HG02588 (cell line): ENCODE measurements around the gene DHODH.

Experiments used
- ATAC-seq: cut with Tn5 transposase; IDR thresholded peaks from one replicate; pipeline ENCODE4 v1.9.1; 2021; ENCODE audit warnings: mild to moderate bottlenecking, moderate library complexity; ENCODE audit not compliant: unreplicated experiment

DHODH gene

DNA sequence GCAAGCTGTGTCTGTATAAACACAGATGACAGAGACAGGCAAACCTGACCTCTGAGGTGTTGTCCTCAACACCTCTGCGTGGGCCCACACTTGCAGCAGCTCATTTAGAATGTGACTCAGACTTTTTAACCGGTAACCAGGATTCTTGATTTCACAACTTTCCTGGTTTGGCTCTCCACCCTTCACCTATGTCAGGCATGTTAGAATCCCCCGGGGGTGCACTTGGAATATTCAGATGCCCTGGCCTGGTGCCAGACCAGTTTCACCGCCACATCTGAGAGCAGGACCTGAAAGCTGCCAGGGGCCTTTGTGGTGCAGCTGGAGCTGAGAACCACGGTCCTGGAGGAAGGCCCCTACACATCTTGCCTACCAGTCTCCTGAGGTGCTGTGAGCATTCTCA is 4.8 kb downstream of the DHODH start:
- ATAC-seq = no peak

DNA sequence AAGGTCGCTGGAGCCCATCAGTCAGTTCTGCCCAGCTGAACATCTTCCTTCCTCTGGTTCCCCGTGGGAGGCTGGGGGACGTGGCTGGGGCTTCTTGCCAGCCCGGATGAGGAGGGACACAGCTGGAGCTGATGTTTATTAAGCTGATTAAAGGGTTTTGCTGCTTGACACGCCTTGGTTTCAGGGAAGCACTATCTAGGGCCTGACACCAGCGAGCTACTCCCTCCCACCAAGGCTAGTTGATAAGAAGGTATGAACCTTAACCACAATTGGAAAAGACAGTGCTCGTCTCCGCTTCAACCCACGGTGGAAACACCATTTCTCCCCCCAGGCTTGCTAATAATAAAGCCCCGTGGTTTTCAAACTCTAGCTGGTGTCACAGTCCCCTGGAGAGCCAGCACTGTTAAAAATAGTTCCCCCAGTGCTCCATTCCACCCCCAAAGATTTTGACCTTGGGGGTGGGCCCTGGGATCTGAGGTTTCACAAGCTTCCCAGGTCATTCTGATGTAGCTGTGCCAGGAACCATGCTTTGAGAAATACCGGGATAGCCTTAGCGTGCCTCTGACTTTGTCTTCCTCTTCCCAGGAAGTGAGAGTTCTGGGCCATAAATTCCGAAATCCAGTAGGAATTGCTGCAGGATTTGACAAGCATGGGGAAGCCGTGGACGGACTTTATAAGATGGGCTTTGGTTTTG is 5.5 kb downstream of the DHODH start:
- ATAC-seq = no peak

DNA sequence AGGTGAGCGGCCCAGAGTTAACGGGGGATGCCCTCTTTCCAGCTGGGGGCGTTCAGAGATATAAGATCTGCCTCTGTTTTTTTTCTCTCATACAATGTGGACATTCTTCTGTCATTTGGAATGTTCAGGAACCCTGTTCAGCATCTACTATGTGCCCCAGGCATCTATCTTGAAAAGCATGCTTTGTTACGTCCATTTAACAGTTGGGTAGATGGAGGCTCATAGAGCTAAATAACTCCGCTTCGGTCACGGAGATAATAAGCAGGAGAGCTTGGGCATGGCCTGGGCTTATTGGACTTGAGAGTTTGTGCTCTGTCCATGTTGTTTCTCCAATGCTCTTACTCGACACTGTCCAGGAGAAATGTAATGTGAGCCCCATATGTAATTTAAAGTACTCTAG is 6.1 kb downstream of the DHODH start:
- ATAC-seq = no peak

DNA sequence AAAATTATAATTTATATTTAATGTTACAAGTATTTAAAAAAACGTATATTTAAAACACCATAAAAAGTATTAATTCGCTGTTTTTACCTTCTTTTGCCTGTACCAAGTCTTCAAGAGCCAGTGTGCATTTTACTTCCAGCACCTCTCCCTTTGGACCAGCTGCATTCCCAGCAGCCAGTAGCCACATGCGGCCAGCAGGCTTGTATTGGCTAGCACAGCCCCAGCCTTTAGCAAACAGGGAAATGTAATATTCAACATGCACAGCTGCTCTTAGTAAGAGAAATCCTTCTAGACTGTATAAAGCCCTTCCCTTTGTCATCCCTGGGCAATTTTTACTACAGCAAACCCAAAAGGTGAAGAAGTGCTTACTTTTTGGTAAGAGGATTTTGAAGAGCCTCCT is 6.6 kb downstream of the DHODH start:
- ATAC-seq = no peak

DNA sequence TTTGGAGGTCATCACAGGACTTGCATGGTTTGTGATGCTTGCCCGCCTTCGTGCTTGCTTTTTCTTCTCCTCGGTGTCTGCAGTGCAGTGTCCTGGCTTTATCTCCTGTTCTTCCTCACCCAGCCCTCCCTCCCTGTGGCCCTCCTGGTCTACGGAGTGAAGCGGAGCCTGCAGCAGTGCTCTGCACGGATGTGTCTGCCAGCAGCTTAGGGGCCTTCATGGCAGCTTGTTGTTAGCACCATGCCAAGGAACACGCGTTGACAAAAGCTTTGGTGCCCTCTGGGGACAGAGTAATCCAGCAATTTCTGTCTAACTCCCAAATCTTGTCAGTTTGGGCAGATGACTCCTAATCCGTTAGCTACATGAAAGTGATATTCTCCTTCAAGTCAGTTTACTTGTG is 9.9 kb downstream of the DHODH start:
- no peak for ATAC-seq

DNA sequence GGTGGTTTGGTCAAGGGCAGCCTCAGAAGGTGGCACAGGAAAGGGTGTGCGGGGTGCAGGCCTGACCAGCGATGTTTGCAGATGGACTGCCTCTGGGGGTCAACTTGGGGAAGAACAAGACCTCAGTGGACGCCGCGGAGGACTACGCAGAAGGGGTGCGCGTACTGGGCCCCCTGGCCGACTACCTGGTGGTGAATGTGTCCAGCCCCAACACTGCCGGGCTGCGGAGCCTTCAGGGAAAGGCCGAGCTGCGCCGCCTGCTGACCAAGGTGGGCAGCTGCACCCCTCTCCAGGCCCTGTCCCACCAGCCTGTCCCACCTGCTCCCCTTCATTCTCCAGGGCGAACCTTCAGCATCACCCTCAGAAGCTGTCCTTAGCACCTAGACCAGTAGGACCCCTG is 12.5 kb downstream of the DHODH start:
- ATAC-seq = no peak

DNA sequence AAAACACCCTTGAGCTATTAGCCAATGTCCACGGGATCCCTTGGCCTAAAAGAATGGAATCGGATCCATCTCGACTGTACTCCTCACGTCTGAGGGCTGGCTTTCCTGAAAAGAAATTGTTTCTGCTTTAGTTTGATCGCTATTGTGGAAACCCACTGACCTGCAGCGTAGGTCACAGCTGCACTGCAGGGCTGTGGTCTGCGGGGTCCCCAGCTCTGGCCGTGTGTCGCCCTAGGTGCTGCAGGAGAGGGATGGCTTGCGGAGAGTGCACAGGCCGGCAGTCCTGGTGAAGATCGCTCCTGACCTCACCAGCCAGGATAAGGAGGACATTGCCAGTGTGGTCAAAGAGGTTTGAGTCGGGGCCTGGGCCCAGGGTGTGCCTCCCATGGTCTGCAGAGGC is 13.6 kb downstream of the DHODH start:
- no peak for ATAC-seq

DNA sequence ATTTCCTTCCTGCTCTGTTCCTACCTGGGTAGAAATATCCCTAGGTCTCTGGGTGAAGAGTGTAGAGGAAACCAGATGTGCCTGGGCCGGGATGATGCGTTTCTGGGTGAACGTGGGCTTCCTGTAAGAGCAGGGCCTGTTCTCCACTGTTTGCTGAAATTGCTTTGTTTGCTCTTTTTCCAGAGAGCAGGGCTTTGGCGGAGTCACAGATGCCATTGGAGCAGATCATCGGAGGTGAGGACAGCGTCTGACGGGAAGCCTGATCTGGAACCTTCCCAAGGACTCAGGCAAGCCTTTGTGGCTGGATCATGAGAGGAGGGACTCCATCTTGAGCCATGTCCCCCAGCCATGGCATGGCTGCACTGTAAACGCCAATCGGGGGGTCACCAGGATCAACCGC is 15.4 kb downstream of the DHODH start:
- no peak for ATAC-seq

DNA sequence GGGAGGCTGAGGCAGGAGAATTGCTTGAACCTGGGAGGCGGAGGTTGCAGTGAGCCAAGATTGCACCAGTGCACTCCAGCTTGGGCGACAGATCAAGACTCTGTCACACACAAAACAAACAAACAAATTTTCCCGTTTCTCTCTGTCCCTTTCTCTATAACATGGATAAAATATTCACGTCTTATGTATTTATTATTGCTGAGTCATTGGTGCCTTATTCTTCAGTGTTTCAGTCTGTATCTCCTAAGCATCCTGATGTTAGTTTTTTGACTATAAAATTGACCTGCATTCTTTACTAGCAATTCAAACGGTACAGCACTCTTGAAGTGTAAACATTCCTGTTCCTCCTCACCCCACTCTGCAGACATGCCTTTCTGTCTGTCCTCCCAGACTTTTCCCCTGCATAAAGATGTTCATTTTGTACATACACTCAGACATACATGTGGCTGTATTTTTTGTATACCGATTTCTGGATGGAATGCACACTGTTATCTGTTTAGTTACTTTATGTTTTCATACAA is 16.4 kb downstream of the DHODH start:
- ATAC-seq = no peak

DNA sequence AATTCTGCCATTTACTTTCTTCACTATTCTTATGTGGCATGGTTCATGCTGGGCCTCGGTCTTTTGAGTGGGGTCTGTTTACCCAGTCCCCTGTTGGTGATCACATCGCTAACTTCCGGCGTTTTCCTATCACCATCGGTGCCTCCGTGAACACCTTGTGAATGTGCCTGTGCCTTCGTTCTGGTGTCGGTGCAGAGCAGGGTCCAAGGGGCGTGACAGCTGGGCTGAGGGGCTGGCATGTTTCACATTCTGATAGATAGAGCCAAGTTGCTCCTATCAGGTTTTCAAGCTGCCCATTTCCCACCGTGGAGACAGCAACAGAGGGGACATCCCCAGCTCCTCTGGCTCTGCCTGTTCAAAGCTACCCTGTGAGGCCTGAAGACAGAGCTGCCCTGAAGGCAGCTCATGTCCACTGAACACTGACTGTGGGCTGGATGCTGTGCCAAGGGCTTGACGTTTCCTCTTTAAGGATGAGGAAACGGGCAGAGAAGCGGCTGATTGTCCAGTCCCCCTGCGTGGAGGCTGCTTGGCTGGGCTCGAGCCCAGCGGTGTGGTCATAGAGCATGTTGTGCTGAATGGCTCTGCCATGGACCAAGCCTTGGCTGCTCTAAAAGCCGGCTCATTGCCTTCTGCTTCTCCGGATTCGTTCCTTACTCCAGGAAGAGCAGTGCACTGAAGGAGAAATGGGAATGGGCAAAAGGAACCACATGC is 17.0 kb downstream of the DHODH start:
- ATAC-seq = no peak

DNA sequence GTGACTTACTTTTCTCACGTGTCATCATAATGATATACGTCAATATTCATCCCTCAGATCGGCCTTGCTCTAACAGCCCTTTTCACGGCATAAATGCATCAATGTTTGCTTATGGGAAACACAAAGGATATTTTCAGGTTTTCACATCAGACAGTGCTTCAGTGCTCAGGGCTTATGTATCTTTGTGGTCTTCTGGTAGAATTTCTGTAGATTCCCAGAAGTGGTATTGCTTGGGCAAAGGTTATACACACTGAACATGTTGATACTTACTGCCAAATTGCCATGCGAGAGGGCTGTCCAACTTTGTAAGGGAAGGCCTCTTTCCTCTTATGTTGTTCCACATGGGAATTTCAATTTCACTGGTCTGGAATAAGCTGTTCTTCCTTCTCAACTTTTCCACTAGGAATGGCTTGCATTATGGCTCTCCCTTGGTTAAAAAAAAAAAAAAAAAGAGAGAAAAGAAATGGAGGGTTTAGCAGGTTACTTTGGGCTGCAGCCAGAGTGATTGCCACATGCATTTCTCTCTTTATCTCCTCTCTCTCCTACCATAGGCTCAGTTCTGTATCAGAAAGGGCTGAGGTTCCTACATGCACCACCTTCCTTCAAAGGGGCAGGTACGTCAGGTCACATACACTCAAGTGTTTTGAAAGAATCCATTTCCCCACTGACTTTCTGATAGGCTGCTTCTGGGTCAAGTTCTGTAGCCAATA is 19.3 kb downstream of the DHODH start:
- no peak for ATAC-seq

DNA sequence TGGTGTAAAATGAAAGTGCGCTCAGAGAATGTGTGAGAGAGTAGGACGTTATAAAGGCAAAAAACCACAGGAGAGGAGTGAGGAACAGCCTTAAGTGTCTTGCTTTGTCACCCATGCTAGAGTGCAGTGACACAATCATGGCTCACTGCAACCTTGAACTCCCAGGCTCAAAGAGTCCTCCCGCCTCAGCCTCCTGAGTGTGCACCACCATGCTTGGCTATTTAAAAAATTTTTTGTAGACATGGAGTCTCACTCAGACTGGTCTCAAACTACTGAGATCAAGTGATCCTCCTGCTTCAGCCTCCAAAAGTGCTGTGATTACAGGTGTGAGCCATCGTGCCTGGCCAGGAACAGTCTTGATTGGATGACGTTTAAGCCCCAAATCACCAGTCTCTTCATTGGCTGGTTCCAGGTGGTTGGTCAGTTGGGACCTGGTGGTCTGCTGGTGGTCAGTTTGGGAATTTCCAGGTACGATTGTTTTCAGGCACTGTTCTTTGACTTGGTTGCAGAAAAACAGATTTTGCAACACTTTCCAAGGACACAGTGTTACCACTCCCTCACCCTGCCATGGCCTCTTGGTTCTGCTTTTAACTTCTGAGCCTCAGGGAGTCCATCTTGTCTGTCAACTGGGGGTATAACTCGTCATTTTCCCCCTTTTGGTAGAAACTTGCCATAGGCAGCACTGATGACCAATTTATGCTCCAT is 21.2 kb downstream of the DHODH start:
- ATAC-seq = no peak

DNA sequence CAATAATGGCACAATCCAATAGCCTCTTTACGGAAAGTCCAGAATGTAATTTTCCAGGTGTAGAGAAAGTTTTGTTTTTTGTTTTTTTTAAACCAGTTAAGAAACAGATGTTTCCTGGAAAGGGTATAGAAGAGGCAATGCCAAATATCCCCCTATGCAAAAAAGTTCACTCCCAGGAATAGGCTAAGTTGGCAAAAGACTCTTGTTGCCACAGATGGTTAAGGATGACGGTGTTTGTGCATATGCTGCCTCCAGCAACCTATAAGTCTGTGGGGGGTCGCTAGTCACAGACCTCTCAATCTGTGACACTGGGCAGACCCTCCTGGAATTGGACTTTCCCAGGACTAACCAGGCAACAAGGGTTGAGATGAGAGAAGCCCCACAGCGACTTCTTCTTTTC is 24.9 kb downstream of the DHODH start:
- ATAC-seq = no peak

DNA sequence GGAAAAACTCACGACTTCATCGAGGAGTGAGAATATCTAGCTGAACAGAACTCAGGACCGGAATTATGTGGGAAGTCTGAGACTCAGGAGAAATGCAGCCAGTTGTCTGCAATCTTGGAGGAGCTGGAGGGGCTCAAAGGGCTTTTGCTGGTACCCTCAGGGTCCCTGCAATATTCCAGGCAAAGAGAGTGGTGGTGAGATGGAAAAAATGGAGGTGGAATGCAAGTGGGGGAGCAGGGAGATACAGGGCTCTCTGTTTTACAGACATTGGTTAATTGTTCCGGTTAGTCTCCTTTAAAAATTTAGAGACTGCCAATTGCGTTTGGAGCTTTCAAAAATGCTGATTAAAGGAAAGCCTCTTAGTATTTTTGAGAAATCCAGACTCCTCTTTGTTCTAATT is 27.6 kb downstream of the DHODH start:
- ATAC-seq = no peak

DNA sequence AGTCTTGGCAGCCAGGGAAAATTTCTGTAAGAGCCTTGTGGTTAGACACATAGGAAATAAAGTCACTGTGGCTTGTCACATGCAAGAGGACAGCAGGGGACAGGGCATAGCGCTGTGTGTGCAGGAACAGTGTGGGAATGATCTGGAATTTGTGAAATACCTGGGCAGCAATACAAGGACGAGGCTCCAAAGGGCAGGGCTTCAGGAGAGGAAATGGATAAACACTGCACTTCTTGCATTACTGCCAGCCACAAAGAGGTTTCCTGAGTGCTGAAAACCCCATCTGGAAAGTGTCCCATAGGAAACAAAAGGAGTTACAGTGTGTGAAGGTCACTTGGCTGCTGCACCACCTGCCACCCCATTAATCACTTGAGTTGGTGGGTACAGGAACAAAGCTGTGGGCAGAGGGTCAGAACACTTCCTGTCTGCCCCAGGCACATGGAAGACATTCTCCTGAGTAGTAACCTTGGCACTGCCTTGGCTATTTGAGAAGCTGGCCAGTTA is 33.7 kb downstream of the DHODH start:
- no peak for ATAC-seq

DNA sequence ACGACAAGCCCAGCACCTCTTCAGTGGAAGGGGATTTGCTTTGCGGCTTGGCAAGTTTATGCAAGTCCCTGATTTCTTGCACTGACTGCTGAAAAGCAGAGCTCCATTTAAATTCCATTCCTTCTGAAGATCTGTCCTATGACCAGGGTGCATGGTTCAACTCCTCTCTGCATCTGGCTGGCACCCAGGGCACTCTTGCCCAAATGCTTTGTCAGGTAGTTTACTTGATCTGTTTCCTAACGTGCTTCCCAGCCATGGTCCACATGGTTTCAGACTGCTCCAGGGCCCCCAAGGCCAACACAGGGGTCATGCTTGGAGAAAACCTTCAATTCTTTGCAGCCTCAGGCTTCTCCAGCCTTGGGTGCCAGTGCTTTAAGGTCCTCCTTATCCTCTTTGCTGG is 34.5 kb downstream of the DHODH start:
- no peak for ATAC-seq

DNA sequence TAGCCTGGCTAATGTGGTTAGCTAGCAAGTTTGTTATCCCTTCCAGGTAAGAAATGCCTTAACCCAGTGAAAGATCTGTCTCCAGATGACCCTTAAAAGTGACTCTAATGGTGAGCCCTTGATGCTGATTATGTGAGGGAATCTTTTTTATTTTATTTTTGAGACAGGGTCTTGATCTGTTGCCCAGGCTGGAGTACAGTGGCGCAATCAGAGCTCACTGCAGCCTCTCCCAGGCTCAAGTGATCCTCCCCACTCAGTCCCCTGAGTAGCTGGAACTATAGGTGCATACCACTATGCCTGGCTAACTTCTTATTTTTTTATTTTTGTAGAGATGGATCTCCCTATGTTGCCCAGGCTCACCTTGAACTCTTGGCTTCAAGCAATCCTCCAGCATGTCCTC is 35.0 kb downstream of the DHODH start:
- no peak for ATAC-seq

DNA sequence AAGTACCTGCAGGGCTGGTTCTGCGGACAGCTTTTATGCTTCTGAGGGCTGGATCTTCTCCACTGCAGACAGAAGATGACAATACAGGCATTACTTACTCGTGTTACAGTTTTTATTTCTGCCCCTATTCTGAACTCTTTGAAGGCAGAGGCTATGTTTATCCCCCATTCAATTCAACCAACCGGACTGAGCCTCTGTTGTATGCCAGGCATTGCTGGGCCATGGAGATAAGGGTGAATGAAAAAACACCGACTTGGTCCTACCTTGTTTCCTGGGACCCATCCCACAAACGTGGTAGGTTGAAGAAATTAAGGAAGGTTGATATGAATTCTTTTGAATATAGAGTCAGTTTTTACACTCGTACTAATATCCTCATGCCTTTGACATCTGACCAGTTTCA is 35.8 kb downstream of the DHODH start:
- ATAC-seq = no peak

DNA sequence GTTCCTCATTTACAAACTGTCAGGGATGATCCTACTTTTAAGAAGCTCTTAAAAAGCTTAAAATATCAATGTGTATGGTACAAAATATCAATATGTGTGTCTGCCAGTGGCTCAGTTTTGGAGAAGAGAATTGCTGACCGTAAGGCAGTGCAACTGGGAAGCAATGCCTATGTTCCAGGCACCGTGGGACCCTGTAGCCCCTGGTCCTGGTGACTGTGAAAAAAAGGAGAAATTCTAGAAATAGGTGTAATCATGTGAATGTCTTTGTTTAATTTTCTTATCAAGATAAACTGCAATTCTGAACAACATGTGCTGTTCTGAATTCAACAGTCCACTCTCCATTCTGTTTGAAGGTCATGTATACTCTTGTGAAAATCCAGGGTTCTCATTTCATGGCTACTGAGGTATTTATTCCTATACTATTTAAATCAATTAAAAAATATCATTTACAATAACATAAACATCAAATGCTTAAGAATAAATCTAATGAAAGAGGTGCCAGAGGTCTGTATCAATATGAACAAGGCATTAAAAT is 36.3 kb downstream of the DHODH start:
- no peak for ATAC-seq

DNA sequence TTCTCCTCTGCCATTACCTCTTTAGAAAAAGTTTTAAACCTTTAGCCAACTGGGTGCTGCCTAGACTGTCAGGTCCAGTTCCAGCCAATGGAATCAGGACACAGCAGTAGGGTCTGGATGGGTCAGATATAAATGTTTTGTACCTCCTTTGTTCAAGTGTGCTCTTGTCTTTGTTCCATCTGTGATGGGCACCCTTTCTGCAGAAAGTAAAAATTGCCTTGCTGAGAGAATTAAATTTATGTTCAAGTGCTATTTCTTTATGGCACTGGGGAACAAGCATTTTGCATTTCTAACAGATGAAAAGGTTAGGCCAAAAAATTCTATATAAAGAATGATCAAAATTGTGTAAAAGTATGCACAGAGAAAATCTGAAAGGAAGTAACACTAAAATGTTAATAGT is 40.6 kb downstream of the DHODH start:
- ATAC-seq = no peak
